ENCODE data around the gene CTU2. TPM values are rescaled to one million over a fixed set of nuclear protein-coding genes. Genes with fewer than 3 reads are reported as not detected.

CTU2 gene
- total RNA-seq, 3 donors from 2014 or later = 7.3 to 8.2 (median 7.8) TPM

GRCh38 chr16:88694221-88695087, 11.8 kb upstream of the CTU2 start:
- no peak overlapping the region for H3K27ac ChIP-seq
- H3K36me3 ChIP-seq = no peaks in the 10 kb centered on the region
- no peak for DNase-seq (ENCODE audit: low spot score in 2 of 2)
- intact Hi-C loops (cut with DNase I; ENCODE audit: low total_unique reads) = no loop called here
- H3K27me3 ChIP-seq = peaks cover 0 to 13% of the 10 kb centered on the region in 2 donors
- H3K4me3 ChIP-seq = no peak overlapping the region
- no peaks in the 10 kb centered on the region for H3K9me3 ChIP-seq
- no peaks in the 10 kb centered on the region for H3K4me1 ChIP-seq
- TF ChIP-seq POLR2A (IDR thresholded peaks at IDR 0.05) (no peak), POLR2AphosphoS5 (IDR thresholded peaks at IDR 0.05) (no peak), CTCF (IDR thresholded peaks at IDR 0.05) (no peak)

GRCh38 chr16:88695218-88695617, 11.1 kb upstream of the CTU2 start:
- intact Hi-C loops (cut with DNase I; ENCODE audit: low total_unique reads) = no loop called here
- no peaks in the 10 kb centered on the region for H3K36me3 ChIP-seq
- DNase-seq (ENCODE audit: low spot score in 2 of 2) = no peak
- TF ChIP-seq POLR2A (IDR thresholded peaks at IDR 0.05) = no peak
- no peak for TF ChIP-seq CTCF (IDR thresholded peaks at IDR 0.05)
- TF ChIP-seq POLR2AphosphoS5 (IDR thresholded peaks at IDR 0.05) = no peak
- no peaks in the 10 kb centered on the region for H3K9me3 ChIP-seq
- H3K27me3 ChIP-seq = peaks cover 0 to 10% of the 10 kb centered on the region in 2 donors
- no peaks in the 10 kb centered on the region for H3K4me1 ChIP-seq
- H3K27ac ChIP-seq = no peak overlapping the region
- H3K4me3 ChIP-seq = no peak overlapping the region

- no peak for TF ChIP-seq CTCF (IDR thresholded peaks at IDR 0.05)
- no peak for TF ChIP-seq POLR2AphosphoS5 (IDR thresholded peaks at IDR 0.05)
- no peak for TF ChIP-seq POLR2A (IDR thresholded peaks at IDR 0.05)
- H3K9me3 ChIP-seq = no peaks in the 10 kb centered on the region
- no peak overlapping the region for H3K27ac ChIP-seq
- H3K4me1 ChIP-seq = no peaks in the 10 kb centered on the region
- H3K4me3 ChIP-seq = no peak overlapping the region
- H3K36me3 ChIP-seq = no peaks in the 10 kb centered on the region
- no peak for DNase-seq (ENCODE audit: low spot score in 2 of 2)
- intact Hi-C loops (cut with DNase I; ENCODE audit: low total_unique reads) = no loop called here
- peaks cover 0 to 5% of the 10 kb centered on the region in 2 donors for H3K27me3 ChIP-seq
Measured at GRCh38 chr16:88695753-88696152, 10.6 kb upstream of the CTU2 start.

GRCh38 chr16:88696441-88696840, 9.9 kb upstream of the CTU2 start:
- no peaks in the 10 kb centered on the region for H3K9me3 ChIP-seq
- DNase-seq (ENCODE audit: low spot score in 2 of 2) = no peak
- H3K27me3 ChIP-seq = no peaks in the 10 kb centered on the region
- H3K4me3 ChIP-seq = no peak overlapping the region
- H3K36me3 ChIP-seq = no peaks in the 10 kb centered on the region
- no peak for TF ChIP-seq CTCF (IDR thresholded peaks at IDR 0.05)
- no peak for TF ChIP-seq POLR2AphosphoS5 (IDR thresholded peaks at IDR 0.05)
- no peak for TF ChIP-seq POLR2A (IDR thresholded peaks at IDR 0.05)
- H3K27ac ChIP-seq = no peak overlapping the region
- H3K4me1 ChIP-seq = no peaks in the 10 kb centered on the region
- intact Hi-C loops (cut with DNase I; ENCODE audit: low total_unique reads) = no loop called here

- Histone ChIP-seq H3K9me3 (no peaks in the 10 kb centered on the region), H3K27me3 (no peaks in the 10 kb centered on the region), H3K36me3 (no peaks in the 10 kb centered on the region), H3K27ac (no peak overlapping the region), H3K4me3 (no peak overlapping the region), H3K4me1 (no peaks in the 10 kb centered on the region)
- intact Hi-C loops (cut with DNase I; ENCODE audit: low total_unique reads) = no loop called here
- DNase-seq (ENCODE audit: low spot score in 2 of 2) = no peak
- TF ChIP-seq CTCF (IDR thresholded peaks at IDR 0.05) (no peak), POLR2AphosphoS5 (IDR thresholded peaks at IDR 0.05) (no peak), POLR2A (IDR thresholded peaks at IDR 0.05) (no peak)
Measured at GRCh38 chr16:88697116-88697830, 9.0 kb upstream of the CTU2 start.

Data from breast epithelium (tissue), 4 donors.